ENCODE data around the gene LSR.
"Not testable (repeated sequence)": the region's sequence is repeated elsewhere in the genome, so short reads cannot be mapped to it uniquely, and the experiment has no call there.

LSR gene

GRCh38 chr19:35276706-35277281 lies 28.0 kb downstream of the LSR start:
- no peak overlapping the region for H3K27ac Mint-ChIP-seq
- no peaks in the 10 kb centered on the region for H3K27me3 Mint-ChIP-seq
- no peaks in the 10 kb centered on the region for H3K9me3 Mint-ChIP-seq (ENCODE audit: low read depth)
- peaks cover 5% of the 10 kb centered on the region for H3K36me3 Mint-ChIP-seq
- H3K4me3 Mint-ChIP-seq: no peak overlapping the region
- peaks cover 12% of the 10 kb centered on the region for H3K4me1 Mint-ChIP-seq (ENCODE audit: low read depth)

GRCh38 chr19:35278578-35279284 lies 29.9 kb downstream of the LSR start:
- Mint-ChIP-seq H3K4me3 (no peak overlapping the region), H3K9me3 (ENCODE audit: low read depth) (no peaks in the 10 kb centered on the region), H3K4me1 (ENCODE audit: low read depth) (peaks cover 10% of the 10 kb centered on the region), H3K36me3 (no peaks in the 10 kb centered on the region), H3K27ac (no peak overlapping the region), H3K27me3 (peaks cover 7% of the 10 kb centered on the region)

- Mint-ChIP-seq H3K27ac (no peak overlapping the region), H3K36me3 (no peaks in the 10 kb centered on the region)
Measured at GRCh38 chr19:35279374-35279773, 30.6 kb downstream of the LSR start.

GRCh38 chr19:35279985-35280821 lies 31.4 kb downstream of the LSR start:
- Mint-ChIP-seq H3K4me1 (ENCODE audit: low read depth) (peaks cover 9% of the 10 kb centered on the region), H3K36me3 (peaks cover 2% of the 10 kb centered on the region), H3K9me3 (ENCODE audit: low read depth) (no peaks in the 10 kb centered on the region), H3K4me3 (no peak overlapping the region), H3K27me3 (peaks cover 13% of the 10 kb centered on the region), H3K27ac (no peak overlapping the region)

More at GRCh38 chr19:35279374-35279773, 30.6 kb downstream of the LSR start:
- no peaks in the 10 kb centered on the region for H3K9me3 Mint-ChIP-seq (ENCODE audit: low read depth)
- H3K4me3 Mint-ChIP-seq: no peak overlapping the region
- H3K27me3 Mint-ChIP-seq: peaks cover 9% of the 10 kb centered on the region
- peaks cover 9% of the 10 kb centered on the region for H3K4me1 Mint-ChIP-seq (ENCODE audit: low read depth)

GRCh38 chr19:35281303-35281702 lies 32.5 kb downstream of the LSR start:
- Mint-ChIP-seq H3K4me1 (ENCODE audit: low read depth) (peaks cover 7% of the 10 kb centered on the region), H3K4me3 (no peak overlapping the region), H3K27ac (no peak overlapping the region), H3K36me3 (peaks cover 2% of the 10 kb centered on the region), H3K27me3 (peaks cover 15% of the 10 kb centered on the region), H3K9me3 (ENCODE audit: low read depth) (no peaks in the 10 kb centered on the region)

GRCh38 chr19:35284153-35285094 lies 35.6 kb downstream of the LSR start:
- Mint-ChIP-seq H3K9me3 (ENCODE audit: low read depth) (no peaks in the 10 kb centered on the region), H3K4me1 (ENCODE audit: low read depth) (peaks cover 7% of the 10 kb centered on the region), H3K27ac (no peak overlapping the region), H3K27me3 (peaks cover 15% of the 10 kb centered on the region), H3K4me3 (no peak overlapping the region), H3K36me3 (peaks cover 2% of the 10 kb centered on the region)

GRCh38 chr19:35285095-35285449 lies 36.3 kb downstream of the LSR start:
- H3K4me1 Mint-ChIP-seq (ENCODE audit: low read depth): peaks cover 7% of the 10 kb centered on the region
- peaks cover 2% of the 10 kb centered on the region for H3K36me3 Mint-ChIP-seq
- peaks cover 15% of the 10 kb centered on the region for H3K27me3 Mint-ChIP-seq
- H3K9me3 Mint-ChIP-seq (ENCODE audit: low read depth): no peaks in the 10 kb centered on the region
- no peak overlapping the region for H3K27ac Mint-ChIP-seq
- no peak overlapping the region for H3K4me3 Mint-ChIP-seq

- not testable (repeated sequence) for H3K4me3 Mint-ChIP-seq; H3K27ac Mint-ChIP-seq; H3K36me3 Mint-ChIP-seq; H3K4me1 Mint-ChIP-seq (ENCODE audit: low read depth); H3K9me3 Mint-ChIP-seq (ENCODE audit: low read depth)
- H3K27me3 Mint-ChIP-seq: peaks cover 15% of the 10 kb centered on the region
Measured at GRCh38 chr19:35285465-35285864, 36.7 kb downstream of the LSR start.

- not testable (repeated sequence) for H3K36me3 Mint-ChIP-seq; H3K4me3 Mint-ChIP-seq; H3K27ac Mint-ChIP-seq; H3K4me1 Mint-ChIP-seq (ENCODE audit: low read depth); H3K9me3 Mint-ChIP-seq (ENCODE audit: low read depth)
- peaks cover 15% of the 10 kb centered on the region for H3K27me3 Mint-ChIP-seq
Measured at GRCh38 chr19:35286101-35286500, 37.3 kb downstream of the LSR start.

GRCh38 chr19:35287713-35288112 lies 38.9 kb downstream of the LSR start:
- H3K4me3 Mint-ChIP-seq: no peak overlapping the region
- peaks cover 3% of the 10 kb centered on the region for H3K4me1 Mint-ChIP-seq (ENCODE audit: low read depth)
- H3K27me3 Mint-ChIP-seq: peaks cover 15% of the 10 kb centered on the region
- no peaks in the 10 kb centered on the region for H3K9me3 Mint-ChIP-seq (ENCODE audit: low read depth)
- no peak overlapping the region for H3K27ac Mint-ChIP-seq
- H3K36me3 Mint-ChIP-seq: peaks cover 2% of the 10 kb centered on the region

- peaks cover 2% of the 10 kb centered on the region for H3K36me3 Mint-ChIP-seq
- no peak overlapping the region for H3K4me3 Mint-ChIP-seq
- H3K27me3 Mint-ChIP-seq: peaks cover 10% of the 10 kb centered on the region
- H3K4me1 Mint-ChIP-seq (ENCODE audit: low read depth): no peaks in the 10 kb centered on the region
- no peak overlapping the region for H3K27ac Mint-ChIP-seq
- no peaks in the 10 kb centered on the region for H3K9me3 Mint-ChIP-seq (ENCODE audit: low read depth)
Measured at GRCh38 chr19:35288331-35288730, 39.5 kb downstream of the LSR start.

GRCh38 chr19:35288906-35289305 lies 40.1 kb downstream of the LSR start:
- Mint-ChIP-seq H3K4me3 (no peak overlapping the region), H3K27me3 (peaks cover 8% of the 10 kb centered on the region), H3K36me3 (peaks cover 2% of the 10 kb centered on the region), H3K27ac (no peak overlapping the region), H3K4me1 (ENCODE audit: low read depth) (no peaks in the 10 kb centered on the region), H3K9me3 (ENCODE audit: low read depth) (no peaks in the 10 kb centered on the region)

GRCh38 chr19:35290381-35291127 lies 41.8 kb downstream of the LSR start:
- Mint-ChIP-seq H3K27ac (no peak overlapping the region), H3K4me3 (no peak overlapping the region), H3K4me1 (ENCODE audit: low read depth) (peaks cover under 1% of the 10 kb centered on the region), H3K27me3 (no peaks in the 10 kb centered on the region), H3K36me3 (no peaks in the 10 kb centered on the region), H3K9me3 (ENCODE audit: low read depth) (no peaks in the 10 kb centered on the region)

GRCh38 chr19:35291259-35291658 lies 42.5 kb downstream of the LSR start:
- Mint-ChIP-seq H3K27me3 (no peaks in the 10 kb centered on the region), H3K27ac (no peak overlapping the region), H3K36me3 (no peaks in the 10 kb centered on the region), H3K4me1 (ENCODE audit: low read depth) (peaks cover 6% of the 10 kb centered on the region), H3K9me3 (ENCODE audit: low read depth) (no peaks in the 10 kb centered on the region), H3K4me3 (no peak overlapping the region)
